ENCODE data around the gene C3orf20. TPM values are rescaled to one million over a fixed set of nuclear protein-coding genes. Genes with fewer than 3 reads are reported as not detected.

The C3orf20 gene
- total RNA-seq, 4 donors from 2014 or later = 0.29 TPM; not detected in 3

GRCh38 chr3:14774431-14774830 is 99.5 kb downstream of the C3orf20 start:
- no peak overlapping the region for H3K4me3 ChIP-seq (replicated peaks in 1 of 3)
- no peaks in the 10 kb centered on the region for H3K36me3 ChIP-seq
- TF ChIP-seq POLR2A (IDR thresholded peaks at IDR 0.05) (no peak), CTCF (IDR thresholded peaks at IDR 0.05) (no peak)
- no peaks in the 10 kb centered on the region for H3K4me1 ChIP-seq
- no peaks in the 10 kb centered on the region for H3K27me3 ChIP-seq
- H3K9me3 ChIP-seq = no peaks in the 10 kb centered on the region
- no peak for DNase-seq
- 88 to 89% methylated on average over 11 to 12 of the region's 12 CpGs for WGBS, 2 donors
- H3K27ac ChIP-seq = no peak overlapping the region
- intact Hi-C loops (cut with DNase I) = no loop called here

- no peak overlapping the region for H3K4me3 ChIP-seq (replicated peaks in 1 of 3)
- no peaks in the 10 kb centered on the region for H3K36me3 ChIP-seq
- WGBS, 2 donors = 86 to 91% methylated on average over 7 of the region's 7 CpGs
- H3K27me3 ChIP-seq = no peaks in the 10 kb centered on the region
- no peak overlapping the region for H3K27ac ChIP-seq
- no peaks in the 10 kb centered on the region for H3K9me3 ChIP-seq
- H3K4me1 ChIP-seq = no peaks in the 10 kb centered on the region
- no peak for DNase-seq
- TF ChIP-seq CTCF (IDR thresholded peaks at IDR 0.05) (no peak), POLR2A (IDR thresholded peaks at IDR 0.05) (no peak)
- intact Hi-C loops (cut with DNase I) = no loop called here
These were observed 100.1 kb downstream of the C3orf20 start for GRCh38 chr3:14775011-14775410.

- Histone ChIP-seq H3K4me3 (replicated peaks in 1 of 3) (no peak overlapping the region), H3K9me3 (no peaks in the 10 kb centered on the region), H3K36me3 (no peaks in the 10 kb centered on the region), H3K27me3 (no peaks in the 10 kb centered on the region), H3K4me1 (no peaks in the 10 kb centered on the region), H3K27ac (no peak overlapping the region)
- 83 to 91% methylated on average over 4 of the region's 4 CpGs for WGBS, 2 donors
- TF ChIP-seq CTCF (IDR thresholded peaks at IDR 0.05) = no peak
- no peak for TF ChIP-seq POLR2A (IDR thresholded peaks at IDR 0.05)
- intact Hi-C loops (cut with DNase I) = no loop called here
- no peak for DNase-seq
These were observed 100.6 kb downstream of the C3orf20 start for GRCh38 chr3:14775563-14775962.

- no peaks in the 10 kb centered on the region for H3K27me3 ChIP-seq
- H3K27ac ChIP-seq = no peak overlapping the region
- no peaks in the 10 kb centered on the region for H3K4me1 ChIP-seq
- H3K4me3 ChIP-seq (replicated peaks in 1 of 3) = no peak overlapping the region
- intact Hi-C loops (cut with DNase I) = no loop called here
- H3K9me3 ChIP-seq = no peaks in the 10 kb centered on the region
- no peak for DNase-seq
- H3K36me3 ChIP-seq = no peaks in the 10 kb centered on the region
- TF ChIP-seq POLR2A (IDR thresholded peaks at IDR 0.05) = no peak
- no peak for TF ChIP-seq CTCF (IDR thresholded peaks at IDR 0.05)
- 92 to 95% methylated on average over 2 of the region's 2 CpGs for WGBS, 2 donors
These were observed 104.2 kb downstream of the C3orf20 start for GRCh38 chr3:14779069-14779685.

- Histone ChIP-seq H3K36me3 (no peaks in the 10 kb centered on the region), H3K4me3 (replicated peaks in 1 of 3) (no peak overlapping the region), H3K27me3 (no peaks in the 10 kb centered on the region), H3K4me1 (no peaks in the 10 kb centered on the region), H3K27ac (no peak overlapping the region), H3K9me3 (no peaks in the 10 kb centered on the region)
- intact Hi-C loops (cut with DNase I) = no loop called here
- TF ChIP-seq CTCF (IDR thresholded peaks at IDR 0.05) (peak in 5 of 6 experiments; percentile 10 to 52 (median 39)), POLR2A (IDR thresholded peaks at IDR 0.05) (no peak)
- WGBS, 2 donors = 35 to 39% methylated on average over 12 of the region's 12 CpGs
- peak; percentile 63 to 75 for DNase-seq
These were observed 106.1 kb downstream of the C3orf20 start for GRCh38 chr3:14780927-14781507.
